H1 (cell line): ENCODE measurements around the gene TECPR2. TPM values are rescaled to one million over a fixed set of nuclear protein-coding genes. Genes with fewer than 3 reads are reported as not detected.

Experiments
- CTCF ChIA-PET: fragments of 300-600 bp; sonication (Branson Sonifier 250); formaldehyde crosslinking; loops from one replicate; lab custom pipeline; 2021; ENCODE audit not compliant: partially characterized antibody; lab: Charles Lee
- POLR2A ChIA-PET: fragments of 300-600 bp; sonication (Branson Sonifier 250); formaldehyde crosslinking; loops from one replicate; lab custom pipeline; 2021; ENCODE audit warnings: inconsistent platforms; ENCODE audit not compliant: partially characterized antibody; lab: Charles Lee
- DNase-seq, 2 experiments: peaks; one replicate each; pipeline versions ENCODE4 v3.0.0 to v3.0.0-alpha.2; 2010 to 2022; ENCODE audit warnings: low spot score in 2 of 2, low read depth in 1 of 2, mixed read lengths in 1 of 2
- FAIRE-seq: peaks from 2 replicates; lab custom pipeline; 2011; peaks lifted over from hg19 to GRCh38; lab: Jason Lieb, UNC
- H2AFZ ChIP-seq: 2 replicates; pipeline ENCODE4 v1.8.1; 2012; ENCODE audit warnings: low read length, inconsistent platforms
- H2AK5ac ChIP-seq: 2 replicates; pipeline ENCODE4 v1.6.1; 2013; ENCODE audit warnings: low read depth, low read length
- H2BK120ac ChIP-seq: replicated peaks from 2 replicates; pipeline ENCODE3; 2013; ENCODE audit warnings: low read depth, low read length, inconsistent platforms
- H2BK12ac ChIP-seq: 2 replicates; pipeline ENCODE4 v1.6.1; 2013; ENCODE audit warnings: low read depth, low read length
- H2BK15ac ChIP-seq: 2 replicates; pipeline ENCODE4 v1.6.1; 2013; ENCODE audit warnings: low read length
- H2BK20ac ChIP-seq: 2 replicates; pipeline ENCODE4 v1.6.1; 2013; ENCODE audit warnings: low read length
- H2BK5ac ChIP-seq: 2 replicates; pipeline ENCODE4 v1.6.1; 2013; ENCODE audit warnings: low read depth, low read length
- H3K14ac ChIP-seq: 2 replicates; pipeline ENCODE4 v1.6.1; 2013; ENCODE audit warnings: inconsistent platforms; ENCODE audit not compliant: insufficient read length
- H3K18ac ChIP-seq: 2 replicates; pipeline ENCODE4 v1.6.1; 2013; ENCODE audit warnings: low read length; ENCODE audit errors: extremely low read depth
- H3K23ac ChIP-seq: 2 replicates; pipeline ENCODE4 v1.6.1; 2013; ENCODE audit warnings: inconsistent platforms; ENCODE audit not compliant: insufficient read length
- H3K23me2 ChIP-seq: 2 replicates; pipeline ENCODE4 v1.6.1; 2013; ENCODE audit warnings: low read depth, low read length
- H3K27ac ChIP-seq: 2 replicates; pipeline ENCODE4 v1.6.1; 2011; ENCODE audit warnings: low read depth, low read length, inconsistent platforms
- H3K27me3 ChIP-seq, 4 experiments: replicated peaks in 1 of 4; 1 replicate in 1 of 4; 2 replicates in 3 of 4; pipeline versions ENCODE4 v1.6.1 to v1.8.1; 2011 to 2013; ENCODE audit warnings: low read length in 3 of 4, mild to moderate bottlenecking in 3 of 4, inconsistent platforms in 2 of 4, mixed read lengths in 2 of 4, moderate library complexity in 1 of 4; ENCODE audit not compliant: control insufficient read depth in 3 of 4, insufficient read depth in 3 of 4; ENCODE audit errors: extremely low read depth in 1 of 4
- H3K36me3 ChIP-seq, 4 experiments: 2 replicates each; pipeline versions ENCODE4 v1.6.1 to v1.8.1; 2011 to 2013; ENCODE audit warnings: mild to moderate bottlenecking in 4 of 4, low read length in 3 of 4, moderate library complexity in 2 of 4, control low read depth in 1 of 4, inconsistent platforms in 1 of 4; ENCODE audit not compliant: insufficient read depth in 4 of 4, control insufficient read depth in 2 of 4
- H3K4ac ChIP-seq: replicated peaks from 2 replicates; pipeline ENCODE3; 2013; ENCODE audit warnings: low read length, low read depth, mixed read lengths, inconsistent platforms; ENCODE audit not compliant: insufficient read length
- H3K4me1 ChIP-seq, 4 experiments: replicated peaks in 1 of 4; 1 replicate in 1 of 4; 2 replicates in 3 of 4; pipeline versions ENCODE4 v1.6.1 to v1.8.1; 2011 to 2013; ENCODE audit warnings: low read length in 3 of 4, inconsistent platforms in 2 of 4, mixed read lengths in 1 of 4; ENCODE audit not compliant: insufficient read depth in 4 of 4, control insufficient read depth in 3 of 4
- H3K4me2 ChIP-seq, 2 experiments: 2 replicates each; pipeline versions ENCODE4 v1.6.1 to v1.8.1; 2011 to 2013; ENCODE audit warnings: low read depth in 2 of 2, low read length in 2 of 2, control low read depth in 1 of 2, inconsistent platforms in 1 of 2, mild to moderate bottlenecking in 1 of 2; ENCODE audit not compliant: insufficient read depth in 1 of 2
- H3K4me3 ChIP-seq, 4 experiments: fragments of 200-600, 300-600 bp in 1 of 4; sonication (generic), shearing (Covaris generic), sonication (Bioruptor Twin) in 1 of 4; 2 replicates each; pipeline versions ENCODE4 v1.5.1 to v1.8.1; 2011 to 2016; ENCODE audit warnings: low read length in 4 of 4, low read depth in 3 of 4, control low read depth in 2 of 4, inconsistent platforms in 2 of 4, mild to moderate bottlenecking in 2 of 4, mixed read lengths in 1 of 4, moderate library complexity in 1 of 4; ENCODE audit not compliant: insufficient read depth in 2 of 4; ENCODE audit errors: extremely low read depth in 1 of 4
- H3K56ac ChIP-seq: replicated peaks from 2 replicates; pipeline ENCODE3; 2013; ENCODE audit warnings: low read depth, mild to moderate bottlenecking, mixed read lengths, low read length, inconsistent platforms; ENCODE audit not compliant: insufficient read length
- H3K79me1 ChIP-seq: 2 replicates; pipeline ENCODE4 v1.6.1; 2013; ENCODE audit warnings: low read depth, low read length, control low read depth
- H3K79me2 ChIP-seq, 2 experiments: 2 replicates each; pipeline versions ENCODE4 v1.6.1 to v1.8.1; 2012 to 2013; ENCODE audit warnings: low read length in 2 of 2, mild to moderate bottlenecking in 2 of 2, inconsistent platforms in 1 of 2; ENCODE audit not compliant: insufficient read depth in 2 of 2, control insufficient read depth in 1 of 2
- H3K9ac ChIP-seq, 4 experiments: replicated peaks in 1 of 4; 1 replicate in 1 of 4; 2 replicates in 3 of 4; pipeline versions ENCODE4 v1.6.1 to v1.8.1; 2011 to 2013; ENCODE audit warnings: low read depth in 3 of 4, low read length in 3 of 4, control low read depth in 2 of 4, mild to moderate bottlenecking in 2 of 4, moderate library complexity in 2 of 4, inconsistent platforms in 1 of 4; ENCODE audit errors: extremely low read depth in 1 of 4
- H3K9me3 ChIP-seq, 2 experiments: 2 replicates each; pipeline versions ENCODE4 v1.6.1 to v1.8.1; 2012 to 2013; ENCODE audit warnings: mild to moderate bottlenecking in 2 of 2, moderate library complexity in 2 of 2, control low read depth in 1 of 2, inconsistent platforms in 1 of 2, low read depth in 1 of 2, low read length in 1 of 2, mixed read lengths in 1 of 2; ENCODE audit not compliant: insufficient read depth in 2 of 2
- H4K20me1 ChIP-seq, 2 experiments: replicated peaks in 1 of 2; 2 replicates each; pipeline versions ENCODE3 to v1.8.1; 2011 to 2013; ENCODE audit warnings: inconsistent platforms in 2 of 2, low read length in 2 of 2, mild to moderate bottlenecking in 1 of 2; ENCODE audit not compliant: insufficient read depth in 2 of 2, control insufficient read depth in 1 of 2
- H4K5ac ChIP-seq: 2 replicates; pipeline ENCODE4 v1.6.1; 2013; ENCODE audit warnings: low read length, low read depth, mixed read lengths, inconsistent platforms; ENCODE audit not compliant: insufficient read length
- H4K8ac ChIP-seq: 2 replicates; pipeline ENCODE4 v1.8.0; 2013; ENCODE audit warnings: mild to moderate bottlenecking, moderate library complexity, low read length, inconsistent platforms; ENCODE audit not compliant: insufficient read depth; ENCODE audit errors: extremely low read depth
- H4K91ac ChIP-seq: replicated peaks from 2 replicates; pipeline ENCODE3; 2013; ENCODE audit warnings: low read length, mixed read lengths, inconsistent platforms; ENCODE audit not compliant: insufficient read length
- BCL11A ChIP-seq, 2 experiments: IDR thresholded peaks; one replicate each; pipeline ENCODE4 v1.6.1; 2011; ENCODE audit warnings: low read depth in 2 of 2, low read length in 2 of 2, mild to moderate bottlenecking in 2 of 2
- CEBPB ChIP-seq: IDR thresholded peaks from 2 replicates; pipeline ENCODE4 v1.6.1; 2012; ENCODE audit warnings: low read depth, low read length
- RAD21 ChIP-seq, 2 experiments: IDR thresholded peaks in 1 of 2; conservative IDR thresholded peaks in 1 of 2; 2 replicates each; pipeline ENCODE4 v1.6.1; 2011; ENCODE audit warnings: low read depth in 2 of 2, low read length in 2 of 2, improper control_type of control experiment in 1 of 2, inconsistent platforms in 1 of 2, mild to moderate bottlenecking in 1 of 2, moderate library complexity in 1 of 2
- RBBP5 ChIP-seq: IDR thresholded peaks from 2 replicates; pipeline ENCODE4 v1.7.1; 2012; ENCODE audit warnings: low read depth, mild to moderate bottlenecking, inconsistent platforms, low read length, moderate library complexity, borderline replicate concordance
- SIN3A ChIP-seq, 2 experiments: IDR thresholded peaks in 1 of 2; conservative IDR thresholded peaks in 1 of 2; 2 replicates each; pipeline ENCODE4 v1.6.1; 2011 to 2012; ENCODE audit warnings: low read length in 2 of 2, improper control_type of control experiment in 1 of 2, low read depth in 1 of 2, mild to moderate bottlenecking in 1 of 2
- SIX5 ChIP-seq: IDR thresholded peaks from 2 replicates; pipeline ENCODE4 v1.6.1; 2011; ENCODE audit warnings: mild to moderate bottlenecking, low read depth, low read length
- WGBS, 2 experiments: shearing (Covaris generic) in 1 of 2; methylation state at CpG; one replicate each; pipeline versions ENCODE4 v1.1.6 to v1.1.7; 2013 to 2015; ENCODE audit warnings: low lambda C conversion rate in 2 of 2, mixed read lengths in 2 of 2, inconsistent platforms in 1 of 2, low coverage in 1 of 2, missing lambda C conversion rate in 1 of 2; ENCODE audit not compliant: insufficient replicate concordance in 2 of 2, insufficient coverage in 1 of 2, insufficient read length in 1 of 2; ENCODE audit errors: extremely low coverage in 1 of 2, missing lambda C conversion rate in 1 of 2; 5-methylcytosine and 5-hydroxymethylcytosine counted together
- polyA plus RNA-seq, 7 experiments: library from polyadenylated mRNA; depleted of rRNA in 3 of 7; stranded (reverse) in 5 of 7; unstranded in 2 of 7; fragments of >200 nt in 5 of 7; fragments of 200-250 nt in 2 of 7; gene quantifications; 1 replicate in 5 of 7; 2 replicates in 1 of 7; 4 replicates in 1 of 7; pipeline versions ENCODE4 v1.2.1 to v1.2.3, GENCODE V29; 2011 to 2013; ENCODE audit warnings: missing spikeins in 2 of 7, mixed read lengths in 2 of 7
- total RNA-seq: library from RNA; stranded (reverse); fragmentation: NEBNext Ultra II Directional; extraction: Animal tissue kit (Norgen Biotek cat#: 25700); gene quantifications from 2 replicates; pipeline ENCODE4 v1.2.1, GENCODE V29; 2021
- TF ChIP-seq, protein P1 (sequence below): IDR thresholded peaks from 2 replicates; pipeline ENCODE4 v1.6.1; 2012; ENCODE audit warnings: inconsistent platforms
- TF ChIP-seq, protein P2 (sequence below), 3 experiments: IDR thresholded peaks; 1 replicate in 2 of 3; 2 replicates in 1 of 3; pipeline versions ENCODE4 v1.5.1 to v1.6.1; 2011; ENCODE audit warnings: low read length in 3 of 3, mild to moderate bottlenecking in 3 of 3, inconsistent platforms in 2 of 3, low read depth in 1 of 3, moderate library complexity in 1 of 3; ENCODE audit not compliant: insufficient read depth in 1 of 3; ENCODE audit errors: control extremely low read depth in 1 of 3
- TF ChIP-seq, protein P3 (sequence below): IDR thresholded peaks from 2 replicates; pipeline ENCODE4 v1.6.1; 2011; ENCODE audit warnings: low read depth, mild to moderate bottlenecking, low read length; ENCODE audit not compliant: insufficient read depth

The TECPR2 gene
- total and polyA plus RNA-seq, 2 of the 8 experiments (the other 6 are each of a cell fraction or from before 2014, with no cell fraction given), result 6.8 to 19.4 TPM

DNA sequence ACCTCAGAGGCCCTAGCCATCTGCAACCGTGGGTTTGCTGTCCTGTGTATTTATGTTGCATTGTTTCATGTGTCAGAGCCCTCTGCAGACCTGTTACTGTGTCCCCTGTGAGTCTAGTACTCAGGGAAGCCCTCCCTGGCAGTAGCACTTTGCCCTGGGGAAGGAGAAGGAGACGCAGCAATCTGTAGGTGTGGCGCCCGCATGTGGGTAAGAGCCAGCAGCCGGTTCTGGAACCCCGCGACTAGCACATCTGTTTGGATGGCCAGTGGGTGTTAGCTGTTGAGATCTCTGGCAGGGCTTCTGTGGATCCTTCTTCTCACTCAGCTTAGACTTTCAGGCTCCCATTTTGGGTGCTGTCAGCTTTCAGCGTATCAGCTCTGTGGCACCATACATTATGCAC lies 57.0 kb downstream of the TECPR2 start:
- H3K14ac ChIP-seq, result no peak overlapping the region
- H2BK5ac ChIP-seq, result no peak overlapping the region
- H4K5ac ChIP-seq, result no peak overlapping the region
- CTCF ChIA-PET, result interaction anchor here (0.7 to 5.2 kb wide), 4 partner anchors 12 to 85 kb away, joined by 3 to 26 read pairs (median 3); no protein-coding TSS in a partner anchor
- no peaks in the 10 kb centered on the region for H3K36me3 ChIP-seq
- no peaks in the 10 kb centered on the region for H3K79me1 ChIP-seq
- H2BK120ac ChIP-seq, result no peak overlapping the region
- POLR2A ChIA-PET, result interaction anchor here (1.4 kb wide), 1 partner anchor 23 kb away, joined by 3 read pairs; no protein-coding TSS in a partner anchor
- no peak overlapping the region for H3K4ac ChIP-seq
- no peaks in the 10 kb centered on the region for H3K27me3 ChIP-seq
- 0 out of 2 replicates have a peak overlapping the region, but pooled peaks have one; percentile 31 for H2BK12ac ChIP-seq
- no peaks in the 10 kb centered on the region for H3K9me3 ChIP-seq
- no peaks in the 10 kb centered on the region for H3K23me2 ChIP-seq
- H3K4me3 ChIP-seq, result no peak overlapping the region
- no peak overlapping the region for H2BK20ac ChIP-seq
- H3K23ac ChIP-seq, result no peak overlapping the region
- no peak overlapping the region for H2AFZ ChIP-seq
- no peak overlapping the region for H3K9ac ChIP-seq
- H2AK5ac ChIP-seq, result no peak overlapping the region
- WGBS, 2 experiments, result 92% methylated on average over 8 of the region's 8 CpGs; no CpG with 5 or more reads in 1 of the 2 experiments
- DNase-seq (no peak), FAIRE-seq (no peak)
- H2BK15ac ChIP-seq, result no peak overlapping the region
- 0 out of 7 replicates have a peak, but pooled peaks cover 0 to 3% (median 0%) of the 10 kb centered on the region in 4 experiments for H3K4me1 ChIP-seq
- H4K91ac ChIP-seq, result no peak overlapping the region
- H3K56ac ChIP-seq, result no peak overlapping the region
- H4K8ac ChIP-seq, result peak overlapping the region; percentile 4; the same call in 1 of the 2 replicates
- no peak overlapping the region for H3K4me2 ChIP-seq
- no peak overlapping the region for H3K27ac ChIP-seq
- no peaks in the 10 kb centered on the region for H4K20me1 ChIP-seq
- H3K18ac ChIP-seq, result no peak overlapping the region
- no peaks in the 10 kb centered on the region for H3K79me2 ChIP-seq
- TF ChIP-seq CEBPB (no peak), SIX5 (no peak), RBBP5 (no peak), RAD21 (IDR thresholded peaks at IDR 0.05 in 1 of 2, conservative IDR thresholded peaks at IDR 0.05 in 1 of 2; ENCODE audit: low read depth in 2 of 2, low read length in 2 of 2) (no peak), SIN3A (conservative IDR thresholded peaks at IDR 0.05 in 1 of 2, IDR thresholded peaks at IDR 0.05 in 1 of 2; ENCODE audit: low read depth in 1 of 2, low read length in 2 of 2) (no peak), BCL11A (IDR thresholded peaks at IDR 0.05; ENCODE audit: low read depth in 2 of 2, low read length in 2 of 2) (no peak)
- TF ChIP-seq, protein P1, sequence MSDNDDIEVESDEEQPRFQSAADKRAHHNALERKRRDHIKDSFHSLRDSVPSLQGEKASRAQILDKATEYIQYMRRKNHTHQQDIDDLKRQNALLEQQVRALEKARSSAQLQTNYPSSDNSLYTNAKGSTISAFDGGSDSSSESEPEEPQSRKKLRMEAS, result no peak
- TF ChIP-seq, protein P2, sequence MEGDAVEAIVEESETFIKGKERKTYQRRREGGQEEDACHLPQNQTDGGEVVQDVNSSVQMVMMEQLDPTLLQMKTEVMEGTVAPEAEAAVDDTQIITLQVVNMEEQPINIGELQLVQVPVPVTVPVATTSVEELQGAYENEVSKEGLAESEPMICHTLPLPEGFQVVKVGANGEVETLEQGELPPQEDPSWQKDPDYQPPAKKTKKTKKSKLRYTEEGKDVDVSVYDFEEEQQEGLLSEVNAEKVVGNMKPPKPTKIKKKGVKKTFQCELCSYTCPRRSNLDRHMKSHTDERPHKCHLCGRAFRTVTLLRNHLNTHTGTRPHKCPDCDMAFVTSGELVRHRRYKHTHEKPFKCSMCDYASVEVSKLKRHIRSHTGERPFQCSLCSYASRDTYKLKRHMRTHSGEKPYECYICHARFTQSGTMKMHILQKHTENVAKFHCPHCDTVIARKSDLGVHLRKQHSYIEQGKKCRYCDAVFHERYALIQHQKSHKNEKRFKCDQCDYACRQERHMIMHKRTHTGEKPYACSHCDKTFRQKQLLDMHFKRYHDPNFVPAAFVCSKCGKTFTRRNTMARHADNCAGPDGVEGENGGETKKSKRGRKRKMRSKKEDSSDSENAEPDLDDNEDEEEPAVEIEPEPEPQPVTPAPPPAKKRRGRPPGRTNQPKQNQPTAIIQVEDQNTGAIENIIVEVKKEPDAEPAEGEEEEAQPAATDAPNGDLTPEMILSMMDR (IDR thresholded peaks at IDR 0.05; ENCODE audit: control extremely low read depth in 1 of 3, insufficient read depth in 1 of 3, low read depth in 1 of 3, low read length in 3 of 3), result no peak
- TF ChIP-seq, protein P3, sequence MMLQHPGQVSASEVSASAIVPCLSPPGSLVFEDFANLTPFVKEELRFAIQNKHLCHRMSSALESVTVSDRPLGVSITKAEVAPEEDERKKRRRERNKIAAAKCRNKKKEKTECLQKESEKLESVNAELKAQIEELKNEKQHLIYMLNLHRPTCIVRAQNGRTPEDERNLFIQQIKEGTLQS, result no peak
